Astrocyte (in vitro differentiated cells and primary cell): ENCODE measurements around the gene UBE2G2.

Source experiments
- EZH2 ChIP-seq: IDR thresholded peaks from 2 replicates; pipeline ENCODE4 v1.6.1; 2012; ENCODE audit warnings: mild to moderate bottlenecking, low read length, inconsistent platforms; ENCODE audit not compliant: insufficient read depth
- TF ChIP-seq, protein P1 (sequence below): IDR thresholded peaks from 2 replicates; pipeline ENCODE4 v1.5.1; 2011; ENCODE audit warnings: low read depth, mild to moderate bottlenecking, inconsistent platforms, low read length, moderate library complexity; ENCODE audit not compliant: insufficient read depth

DNA sequence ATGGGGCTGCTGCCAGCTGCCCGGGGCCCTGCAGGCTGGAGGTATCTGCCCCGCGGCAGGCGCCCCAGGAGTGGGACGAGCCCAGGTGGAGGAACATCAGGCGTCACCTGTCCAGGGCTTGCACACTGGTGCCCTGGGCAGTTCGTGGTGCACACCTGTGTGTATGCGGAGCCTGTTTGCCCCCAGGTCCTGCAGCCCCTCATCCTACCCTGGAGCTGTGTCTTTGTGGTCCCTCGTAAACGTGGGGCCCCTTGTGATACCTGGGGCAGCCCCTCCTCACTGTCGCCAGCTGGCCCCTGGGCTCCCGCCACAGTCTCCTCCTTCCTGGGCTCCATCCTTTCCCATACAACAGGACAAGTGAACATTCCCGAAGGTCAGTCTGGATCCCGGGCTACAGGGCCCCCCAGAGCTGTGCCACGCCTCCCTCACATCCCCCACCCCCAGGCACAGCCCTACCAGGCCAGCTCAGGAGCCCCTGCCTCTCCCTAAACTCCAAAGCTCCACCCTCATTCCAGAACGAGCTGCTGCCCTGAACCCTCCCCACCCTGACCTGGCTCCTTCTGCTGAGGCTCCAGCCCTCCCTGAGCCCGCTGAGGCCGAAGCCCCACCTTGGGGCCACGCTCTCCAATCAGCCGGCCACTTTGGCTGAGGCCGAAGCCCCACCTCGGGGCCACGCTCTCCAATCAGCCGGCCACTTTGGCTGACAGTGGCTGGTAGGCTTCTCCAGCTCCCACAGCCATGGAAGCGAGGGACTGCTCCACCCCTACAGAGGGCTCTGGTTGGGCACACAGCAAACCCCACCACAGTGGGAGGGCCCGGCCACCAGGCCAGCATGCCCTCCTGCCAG is 42.6 kb downstream of the UBE2G2 start:
- no peak for TF ChIP-seq EZH2
- TF ChIP-seq, protein P1, sequence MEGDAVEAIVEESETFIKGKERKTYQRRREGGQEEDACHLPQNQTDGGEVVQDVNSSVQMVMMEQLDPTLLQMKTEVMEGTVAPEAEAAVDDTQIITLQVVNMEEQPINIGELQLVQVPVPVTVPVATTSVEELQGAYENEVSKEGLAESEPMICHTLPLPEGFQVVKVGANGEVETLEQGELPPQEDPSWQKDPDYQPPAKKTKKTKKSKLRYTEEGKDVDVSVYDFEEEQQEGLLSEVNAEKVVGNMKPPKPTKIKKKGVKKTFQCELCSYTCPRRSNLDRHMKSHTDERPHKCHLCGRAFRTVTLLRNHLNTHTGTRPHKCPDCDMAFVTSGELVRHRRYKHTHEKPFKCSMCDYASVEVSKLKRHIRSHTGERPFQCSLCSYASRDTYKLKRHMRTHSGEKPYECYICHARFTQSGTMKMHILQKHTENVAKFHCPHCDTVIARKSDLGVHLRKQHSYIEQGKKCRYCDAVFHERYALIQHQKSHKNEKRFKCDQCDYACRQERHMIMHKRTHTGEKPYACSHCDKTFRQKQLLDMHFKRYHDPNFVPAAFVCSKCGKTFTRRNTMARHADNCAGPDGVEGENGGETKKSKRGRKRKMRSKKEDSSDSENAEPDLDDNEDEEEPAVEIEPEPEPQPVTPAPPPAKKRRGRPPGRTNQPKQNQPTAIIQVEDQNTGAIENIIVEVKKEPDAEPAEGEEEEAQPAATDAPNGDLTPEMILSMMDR: no peak
